PC-9 (cell line): Measurements from ENCODE around the gene SLC16A12. TPM values are rescaled to one million over a fixed set of nuclear protein-coding genes. Genes with fewer than 3 reads are reported as not detected.

Source experiments
- BruUV-seq: library from RNA; stranded (reverse); fragments of 400-500 nt; replicated peaks from 2 replicates; lab custom pipeline; 2021; lab: Mats Ljungman, UMichigan
- CTCF ChIA-PET: fragments of 300-600 bp; sonication (Branson Sonifier 250); formaldehyde crosslinking; loops from one replicate; lab custom pipeline; 2022; ENCODE audit warnings: antibody characterized with exemption; lab: Charles Lee
- POLR2A ChIA-PET: fragments of 300-600 bp; sonication (Branson Sonifier 250); formaldehyde crosslinking; loops from one replicate; lab custom pipeline; 2022; ENCODE audit warnings: antibody characterized with exemption; ENCODE audit not compliant: unreplicated experiment; lab: Charles Lee
- DNase-seq, 2 experiments: peaks; one replicate each; pipeline versions ENCODE4 v3.0.0 to v3.0.0-alpha.2; 2015 to 2022; ENCODE audit warnings: mixed read lengths in 1 of 2
- H2AFZ ChIP-seq: fragments of 200-600 bp; sonication (generic); 2 replicates; pipeline ENCODE4 v1.8.1; 2017; ENCODE audit warnings: antibody characterized with exemption
- H3F3A ChIP-seq: fragments of 200-600 bp; sonication (generic); 2 replicates; pipeline ENCODE4 v1.8.1; 2017; ENCODE audit warnings: antibody characterized with exemption, mild to moderate bottlenecking, low read depth; ENCODE audit not compliant: insufficient read depth
- H3K27ac ChIP-seq: fragments of 200-600 bp; sonication (generic); 2 replicates; pipeline ENCODE4 v1.6.1; 2016; ENCODE audit warnings: mixed run types
- H3K27me3 ChIP-seq: fragments of 200-600 bp; sonication (generic); 2 replicates; pipeline ENCODE4 v1.6.1; 2016; ENCODE audit warnings: low read depth, mixed run types; ENCODE audit not compliant: insufficient read depth
- H3K36me3 ChIP-seq: fragments of 200-600 bp; sonication (generic); 2 replicates; pipeline ENCODE4 v1.6.1; 2016; ENCODE audit warnings: low read depth, mixed run types
- H3K4me1 ChIP-seq: fragments of 200-600 bp; sonication (generic); replicated peaks from 2 replicates; pipeline ENCODE4 v1.6.1; 2016; ENCODE audit warnings: mixed run types; ENCODE audit not compliant: insufficient read depth
- H3K4me2 ChIP-seq: fragments of 200-600 bp; sonication (generic); 2 replicates; pipeline ENCODE4 v1.6.1; 2017; ENCODE audit warnings: mixed run types
- H3K4me3 ChIP-seq: fragments of 200-600 bp; sonication (generic); 2 replicates; pipeline ENCODE4 v1.6.1; 2016; ENCODE audit warnings: mixed run types
- H3K79me2 ChIP-seq: fragments of 200-600 bp; sonication (generic); 2 replicates; pipeline ENCODE4 v1.6.1; 2017; ENCODE audit warnings: low read depth, mixed run types
- H3K9me2 ChIP-seq: fragments of 200-600 bp; sonication (generic); 2 replicates; pipeline ENCODE4 v1.8.1; 2017; ENCODE audit warnings: mild to moderate bottlenecking; ENCODE audit not compliant: insufficient read depth
- H3K9me3 ChIP-seq: fragments of 200-600 bp; sonication (generic); 2 replicates; pipeline ENCODE4 v1.8.1; 2016; ENCODE audit warnings: low read depth; ENCODE audit not compliant: insufficient read depth
- H4K20me1 ChIP-seq: fragments of 200-600 bp; sonication (generic); 2 replicates; pipeline ENCODE4 v1.8.1; 2017; ENCODE audit not compliant: insufficient read depth
- EZH2 ChIP-seq: fragments of 200-600 bp; sonication (generic); IDR thresholded peaks from 2 replicates; pipeline ENCODE4 v1.8.0; 2017; ENCODE audit warnings: antibody characterized with exemption, low read depth
- intact Hi-C: fragments of 100-400 bp; cut with micrococcal nuclease; formaldehyde crosslinking; loops from one replicate; pipeline ENCODE4 v1.10.0; 2022; ENCODE audit not compliant: unreplicated experiment
- total RNA-seq: library from RNA; stranded (reverse); gene quantifications from 2 replicates; pipeline ENCODE4 v1.2.3, GENCODE V29; 2021
- TF ChIP-seq, protein P1 (sequence below): fragments of 200-600 bp; sonication (generic); conservative IDR thresholded peaks from 2 replicates; pipeline ENCODE4 v1.6.1; 2017; ENCODE audit warnings: mixed run types, antibody characterized with exemption, mild to moderate bottlenecking, moderate library complexity

SLC16A12 gene
- total RNA-seq, 1 experiment from 2014 or later: 0.74 TPM

DNA sequence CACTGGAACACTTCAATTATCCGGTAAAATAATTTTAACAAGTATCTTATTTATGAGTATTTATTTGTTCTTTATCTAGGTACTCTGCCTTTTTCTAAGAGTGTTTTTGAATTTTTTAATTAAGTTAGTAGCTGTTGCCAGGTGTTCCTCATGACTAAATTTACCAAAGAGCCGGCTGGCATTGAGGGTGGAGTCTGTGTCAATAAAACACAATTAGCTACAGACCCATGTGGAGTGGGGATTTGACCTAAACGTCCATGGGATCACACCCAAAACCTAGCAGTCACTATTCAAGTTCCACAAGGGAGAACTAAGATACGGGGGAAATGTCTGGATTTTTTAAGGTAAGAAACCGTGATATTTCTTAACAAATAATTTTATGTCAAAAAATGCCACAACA lies 9.8 kb downstream of the SLC16A12 start:
- TF ChIP-seq, protein P1, sequence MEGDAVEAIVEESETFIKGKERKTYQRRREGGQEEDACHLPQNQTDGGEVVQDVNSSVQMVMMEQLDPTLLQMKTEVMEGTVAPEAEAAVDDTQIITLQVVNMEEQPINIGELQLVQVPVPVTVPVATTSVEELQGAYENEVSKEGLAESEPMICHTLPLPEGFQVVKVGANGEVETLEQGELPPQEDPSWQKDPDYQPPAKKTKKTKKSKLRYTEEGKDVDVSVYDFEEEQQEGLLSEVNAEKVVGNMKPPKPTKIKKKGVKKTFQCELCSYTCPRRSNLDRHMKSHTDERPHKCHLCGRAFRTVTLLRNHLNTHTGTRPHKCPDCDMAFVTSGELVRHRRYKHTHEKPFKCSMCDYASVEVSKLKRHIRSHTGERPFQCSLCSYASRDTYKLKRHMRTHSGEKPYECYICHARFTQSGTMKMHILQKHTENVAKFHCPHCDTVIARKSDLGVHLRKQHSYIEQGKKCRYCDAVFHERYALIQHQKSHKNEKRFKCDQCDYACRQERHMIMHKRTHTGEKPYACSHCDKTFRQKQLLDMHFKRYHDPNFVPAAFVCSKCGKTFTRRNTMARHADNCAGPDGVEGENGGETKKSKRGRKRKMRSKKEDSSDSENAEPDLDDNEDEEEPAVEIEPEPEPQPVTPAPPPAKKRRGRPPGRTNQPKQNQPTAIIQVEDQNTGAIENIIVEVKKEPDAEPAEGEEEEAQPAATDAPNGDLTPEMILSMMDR: no peak
- TF ChIP-seq EZH2: no peak
- Histone ChIP-seq H3K9me2 (no peaks in the 10 kb centered on the region), H3K79me2 (no peaks in the 10 kb centered on the region), H4K20me1 (no peaks in the 10 kb centered on the region), H2AFZ (no peak overlapping the region), H3F3A (no peaks in the 10 kb centered on the region; the same call in 1 of the 2 replicates), H3K4me1 (peaks cover 16% of the 10 kb centered on the region), H3K27me3 (no peaks in the 10 kb centered on the region), H3K9me3 (no peaks in the 10 kb centered on the region), H3K36me3 (no peaks in the 10 kb centered on the region), H3K4me2 (no peak overlapping the region), H3K4me3 (no peak overlapping the region), H3K27ac (no peak overlapping the region)
- no TSS peak for BruUV-seq
- POLR2A ChIA-PET: no interaction called here
- no peak for DNase-seq
- CTCF ChIA-PET: no interaction called here
- intact Hi-C loops: no loop called here

DNA sequence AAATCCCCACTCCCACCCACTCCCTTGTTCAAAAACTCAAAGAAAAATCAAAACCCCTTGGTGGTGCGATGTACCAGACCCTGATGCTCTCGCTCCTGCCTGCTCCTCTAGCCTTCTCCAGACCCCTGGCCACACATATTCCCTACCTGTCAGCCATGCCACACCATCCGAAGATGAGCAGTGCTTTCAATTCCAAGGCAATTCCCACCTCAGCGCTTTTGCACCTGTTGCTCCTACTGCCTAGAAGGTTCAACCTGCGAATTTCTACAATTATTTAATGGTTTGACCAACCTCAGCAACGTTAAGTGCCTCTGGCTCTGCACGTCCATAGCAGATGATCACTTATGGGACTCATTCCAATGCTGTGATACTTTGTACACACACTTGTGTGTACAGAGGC lies 11.1 kb downstream of the SLC16A12 start:
- POLR2A ChIA-PET: no interaction called here
- no peak for TF ChIP-seq EZH2
- TF ChIP-seq, protein P1: no peak

DNA sequence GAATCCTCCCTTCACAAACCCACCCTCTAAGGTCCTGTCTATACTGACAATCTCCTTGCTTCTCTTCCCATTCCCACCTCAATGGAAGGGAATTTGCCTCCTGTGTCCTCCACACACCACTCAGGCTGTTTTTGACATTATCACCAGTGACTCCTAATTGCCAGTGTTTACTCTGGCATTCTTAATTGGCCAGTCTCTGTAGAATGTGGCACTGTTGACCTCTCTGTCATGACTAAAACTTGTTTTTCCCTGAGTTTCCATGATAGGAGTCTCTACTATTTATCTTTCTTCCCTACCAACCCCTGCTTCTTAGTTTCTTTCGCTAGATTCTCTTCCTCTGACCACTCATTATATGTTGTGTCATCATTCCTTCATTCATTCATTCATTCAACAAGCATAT lies 12.1 kb downstream of the SLC16A12 start:
- TF ChIP-seq EZH2: no peak
- TF ChIP-seq, protein P1: no peak
- no peaks in the 10 kb centered on the region for H3K9me2 ChIP-seq
- CTCF ChIA-PET: no interaction called here
- no peaks in the 10 kb centered on the region for H4K20me1 ChIP-seq
- H3K27me3 ChIP-seq: no peaks in the 10 kb centered on the region
- no peak overlapping the region for H2AFZ ChIP-seq
- no peaks in the 10 kb centered on the region; the same call in 1 of the 2 replicates for H3F3A ChIP-seq
- H3K9me3 ChIP-seq: no peaks in the 10 kb centered on the region
- H3K27ac ChIP-seq: peak overlapping the region; percentile 63; the same call in 1 of the 2 replicates
- intact Hi-C loops: no loop called here
- no peaks in the 10 kb centered on the region for H3K36me3 ChIP-seq
- H3K4me1 ChIP-seq: peaks cover 16% of the 10 kb centered on the region
- no peaks in the 10 kb centered on the region for H3K79me2 ChIP-seq
- no TSS peak for BruUV-seq
- no peak overlapping the region for H3K4me2 ChIP-seq
- no peak for DNase-seq
- POLR2A ChIA-PET: no interaction called here
- no peak overlapping the region for H3K4me3 ChIP-seq

More for the DNA sequence above, 11.1 kb downstream of the SLC16A12 start:
- Histone ChIP-seq H3K9me2 (no peaks in the 10 kb centered on the region), H2AFZ (no peak overlapping the region), H4K20me1 (no peaks in the 10 kb centered on the region), H3K36me3 (no peaks in the 10 kb centered on the region), H3F3A (no peaks in the 10 kb centered on the region; the same call in 1 of the 2 replicates), H3K27me3 (no peaks in the 10 kb centered on the region), H3K9me3 (no peaks in the 10 kb centered on the region), H3K79me2 (no peaks in the 10 kb centered on the region), H3K4me2 (no peak overlapping the region), H3K4me3 (no peak overlapping the region), H3K4me1 (peaks cover 16% of the 10 kb centered on the region), H3K27ac (no peak overlapping the region)
- CTCF ChIA-PET: no interaction called here
- no TSS peak for BruUV-seq
- DNase-seq: no peak
- intact Hi-C loops: no loop called here
